GM19193 (cell line): ENCODE measurements around the gene FAM131A.

Source experiments
- POLR2A ChIP-seq: IDR thresholded peaks from 4 replicates; pipeline ENCODE4 v1.6.1; 2011; ENCODE audit not compliant: insufficient read depth, insufficient read length; ENCODE audit errors: extremely low read depth

Gene FAM131A

DNA sequence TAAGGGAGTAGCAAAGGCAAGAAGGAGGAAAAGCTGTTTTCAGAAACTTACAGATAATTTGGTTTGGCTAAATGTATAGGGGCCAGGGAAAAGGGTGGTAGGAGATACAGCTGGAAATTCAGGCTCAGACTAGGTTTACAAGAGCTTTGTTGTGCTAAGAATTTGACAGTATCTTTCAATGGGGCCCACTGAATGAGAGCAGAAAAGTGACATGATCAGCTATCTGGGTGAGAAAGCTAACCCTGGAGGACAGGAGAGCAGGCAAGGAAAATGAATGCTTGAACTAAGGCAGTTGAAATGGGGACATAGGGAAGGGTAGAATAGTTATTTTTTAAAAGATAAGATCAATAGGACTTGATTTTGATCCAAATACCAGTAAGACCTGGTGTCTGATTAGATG lies 25.8 kb upstream of the FAM131A start:
- TF ChIP-seq POLR2A, result no peak

GRCh38 chr3:184314363-184314699 lies 23.1 kb upstream of the FAM131A start, which contains the start of gene EIF4G1:
Gene EIF4G1 (plus strand): TSS chr3:184314606. CDS start chr3:184315797, 1,191 bp downstream.
- peak; percentile 82 for TF ChIP-seq POLR2A

DNA sequence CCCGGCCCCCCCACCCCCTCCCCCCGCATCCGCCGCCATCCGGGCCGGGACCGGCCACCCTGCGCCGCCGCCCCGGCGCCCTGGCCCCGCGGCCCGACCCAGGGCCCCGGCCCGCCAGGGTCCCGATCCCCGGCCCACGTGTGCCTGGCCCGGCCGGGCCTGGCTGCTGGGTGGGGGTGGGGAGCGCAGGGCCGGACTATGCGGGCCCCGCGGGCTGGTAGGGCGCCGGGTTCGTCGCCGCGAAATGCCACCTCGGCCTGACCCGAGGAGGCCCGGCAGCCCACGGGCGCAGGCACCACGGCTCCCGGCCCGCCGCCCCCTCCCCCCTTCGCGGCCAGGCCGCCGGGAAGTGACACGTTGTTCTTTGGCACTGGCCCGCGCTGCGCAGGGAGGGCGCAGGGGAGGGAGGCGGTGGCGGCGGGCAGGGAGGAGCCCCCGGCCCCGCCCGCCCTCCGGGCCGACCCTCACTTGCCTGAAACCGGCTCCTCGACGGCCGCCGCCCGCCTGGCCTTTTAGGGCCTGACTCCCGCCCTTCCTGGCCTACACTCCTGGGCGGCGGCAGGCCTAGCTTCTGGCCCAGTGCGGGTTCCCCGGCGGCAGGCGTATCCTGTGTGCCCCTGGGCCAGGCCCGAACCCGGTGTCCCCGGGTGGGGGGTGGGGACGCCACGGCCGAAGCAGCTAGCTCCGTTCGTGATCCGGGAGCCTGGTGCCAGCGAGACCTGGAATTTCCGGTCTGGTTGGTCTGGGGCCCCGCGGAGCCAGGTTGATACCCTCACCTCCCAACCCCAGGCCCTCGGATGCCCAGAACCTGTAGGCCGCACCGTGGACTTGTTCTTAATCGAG lies 22.5 kb upstream of the FAM131A start:
- no peak for TF ChIP-seq POLR2A

GRCh38 chr3:184315543-184315867 lies 21.9 kb upstream of the FAM131A start:
- TF ChIP-seq POLR2A, result no peak

DNA sequence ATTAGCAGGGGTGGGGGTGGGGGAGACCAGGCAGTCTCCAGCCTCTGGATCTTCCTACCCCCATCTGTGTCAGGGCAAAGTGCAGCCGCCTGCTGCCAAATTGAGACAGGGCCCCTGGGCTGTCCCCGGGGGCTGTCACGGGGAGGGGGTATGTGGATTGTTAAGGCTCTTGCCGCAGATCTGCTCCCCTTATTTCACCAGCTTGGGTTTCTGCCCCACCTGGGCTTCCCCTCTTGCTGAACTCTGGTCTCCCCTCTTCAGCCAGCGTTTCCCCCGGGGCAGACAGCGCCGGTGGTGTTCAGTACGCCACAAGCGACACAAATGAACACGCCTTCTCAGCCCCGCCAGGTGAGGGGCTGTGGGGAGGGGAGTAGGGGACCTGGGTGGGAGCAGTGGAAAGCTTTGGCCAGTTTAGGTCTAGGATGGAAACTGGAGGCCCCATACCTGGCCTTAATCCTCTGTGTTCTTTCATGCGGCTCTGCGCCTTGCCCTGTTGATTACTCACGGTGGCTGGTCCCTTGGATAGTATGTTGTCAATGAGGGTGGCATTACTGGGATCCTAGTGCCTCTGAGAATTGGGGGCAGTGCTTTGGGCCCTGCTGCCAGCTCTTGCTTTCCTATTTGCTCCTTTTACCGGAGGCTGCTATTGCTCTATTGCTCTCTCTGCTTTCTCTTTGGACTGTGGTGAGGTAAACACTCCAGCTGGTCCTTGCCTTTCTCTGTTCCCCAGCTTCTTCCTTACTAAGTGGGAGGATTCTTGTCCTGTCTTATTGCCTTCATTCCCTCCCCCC lies 21.3 kb upstream of the FAM131A start:
- no peak for TF ChIP-seq POLR2A

DNA sequence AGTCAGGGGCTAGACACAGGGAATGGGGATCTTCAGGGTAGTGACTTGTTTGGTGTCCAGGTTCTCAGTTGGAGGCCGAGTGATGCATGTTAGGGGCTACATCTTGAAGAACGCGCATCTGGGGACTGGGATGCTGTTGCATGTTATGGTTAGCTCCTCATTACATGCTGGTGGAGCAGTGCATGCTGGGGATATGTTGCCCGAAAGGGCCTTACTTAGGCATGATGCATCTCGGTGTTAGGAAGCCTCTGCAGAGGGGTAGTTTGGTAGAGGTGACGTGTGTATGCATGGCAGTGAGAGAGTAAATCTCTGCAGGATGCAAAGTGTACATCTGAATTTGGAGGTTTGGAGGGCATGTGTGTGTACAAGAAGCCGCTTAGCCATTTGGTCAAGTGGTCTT lies 20.6 kb upstream of the FAM131A start:
- TF ChIP-seq POLR2A, result no peak

DNA sequence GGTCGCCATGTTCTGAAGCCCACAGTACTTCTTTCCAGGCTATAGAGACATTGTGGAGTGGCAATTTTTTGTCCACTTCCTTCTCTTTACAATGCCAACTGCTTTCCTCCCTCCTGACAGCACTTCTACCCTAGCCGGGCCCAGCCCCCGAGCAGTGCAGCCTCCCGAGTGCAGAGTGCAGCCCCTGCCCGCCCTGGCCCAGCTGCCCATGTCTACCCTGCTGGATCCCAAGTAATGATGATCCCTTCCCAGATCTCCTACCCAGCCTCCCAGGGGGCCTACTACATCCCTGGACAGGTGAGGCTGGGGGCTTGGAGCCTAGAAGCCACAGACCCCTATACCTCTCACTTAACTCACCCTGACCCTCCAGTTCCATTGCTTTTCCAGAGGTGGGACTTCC lies 20.2 kb upstream of the FAM131A start:
- TF ChIP-seq POLR2A, result no peak

GRCh38 chr3:184320104-184320445 lies 17.3 kb upstream of the FAM131A start:
- no peak for TF ChIP-seq POLR2A

DNA sequence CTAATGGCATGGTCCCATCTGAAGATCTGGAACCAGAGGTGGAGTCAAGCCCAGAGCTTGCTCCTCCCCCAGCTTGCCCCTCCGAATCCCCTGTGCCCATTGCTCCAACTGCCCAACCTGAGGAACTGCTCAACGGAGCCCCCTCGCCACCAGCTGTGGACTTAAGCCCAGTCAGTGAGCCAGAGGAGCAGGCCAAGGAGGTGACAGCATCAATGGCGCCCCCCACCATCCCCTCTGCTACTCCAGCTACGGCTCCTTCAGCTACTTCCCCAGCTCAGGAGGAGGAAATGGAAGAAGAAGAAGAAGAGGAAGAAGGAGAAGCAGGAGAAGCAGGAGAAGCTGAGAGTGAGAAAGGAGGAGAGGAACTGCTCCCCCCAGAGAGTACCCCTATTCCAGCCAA lies 15.7 kb upstream of the FAM131A start:
- TF ChIP-seq POLR2A, result no peak

DNA sequence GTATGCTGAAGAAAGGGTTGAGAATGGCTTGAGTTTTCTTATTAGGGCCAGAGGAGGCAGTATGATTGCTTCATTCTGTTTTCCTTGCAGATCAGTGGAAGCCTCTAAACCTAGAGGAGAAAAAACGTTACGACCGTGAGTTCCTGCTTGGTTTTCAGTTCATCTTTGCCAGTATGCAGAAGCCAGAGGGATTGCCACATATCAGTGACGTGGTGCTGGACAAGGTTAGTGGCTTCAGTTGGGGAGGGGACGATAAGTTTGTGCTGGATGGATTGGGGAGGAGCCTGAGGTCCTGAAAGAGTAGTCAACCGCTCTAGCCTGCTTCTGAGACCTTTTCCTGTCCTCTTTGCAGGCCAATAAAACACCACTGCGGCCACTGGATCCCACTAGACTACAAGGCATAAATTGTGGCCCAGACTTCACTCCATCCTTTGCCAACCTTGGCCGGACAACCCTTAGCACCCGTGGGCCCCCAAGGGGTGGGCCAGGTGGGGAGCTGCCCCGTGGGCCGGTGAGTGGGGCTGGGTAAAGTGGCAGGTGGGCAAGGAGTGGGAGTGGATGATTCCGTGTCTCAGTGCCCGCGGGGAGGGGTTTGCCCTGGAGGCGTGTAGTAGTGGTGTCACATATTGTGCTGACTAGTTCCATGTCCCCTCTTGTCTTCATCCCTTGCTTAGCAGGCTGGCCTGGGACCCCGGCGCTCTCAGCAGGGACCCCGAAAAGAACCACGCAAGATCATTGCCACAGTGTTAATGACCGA lies 14.5 kb upstream of the FAM131A start:
- no peak for TF ChIP-seq POLR2A

- TF ChIP-seq POLR2A, result no peak
Observed at GRCh38 chr3:184323696-184324095, 13.7 kb upstream of the FAM131A start.

DNA sequence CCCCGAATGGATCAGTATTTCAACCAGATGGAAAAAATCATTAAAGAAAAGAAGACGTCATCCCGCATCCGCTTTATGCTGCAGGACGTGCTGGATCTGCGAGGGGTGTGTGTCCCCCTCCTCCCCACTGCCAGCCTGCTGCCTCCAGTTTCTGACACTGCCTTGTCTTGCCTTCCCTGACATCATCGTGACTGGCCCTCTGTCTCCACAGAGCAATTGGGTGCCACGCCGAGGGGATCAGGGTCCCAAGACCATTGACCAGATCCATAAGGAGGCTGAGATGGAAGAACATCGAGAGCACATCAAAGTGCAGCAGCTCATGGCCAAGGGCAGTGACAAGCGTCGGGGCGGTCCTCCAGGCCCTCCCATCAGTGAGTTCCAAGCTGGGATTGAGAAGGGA lies 12.1 kb upstream of the FAM131A start:
- no peak for TF ChIP-seq POLR2A

DNA sequence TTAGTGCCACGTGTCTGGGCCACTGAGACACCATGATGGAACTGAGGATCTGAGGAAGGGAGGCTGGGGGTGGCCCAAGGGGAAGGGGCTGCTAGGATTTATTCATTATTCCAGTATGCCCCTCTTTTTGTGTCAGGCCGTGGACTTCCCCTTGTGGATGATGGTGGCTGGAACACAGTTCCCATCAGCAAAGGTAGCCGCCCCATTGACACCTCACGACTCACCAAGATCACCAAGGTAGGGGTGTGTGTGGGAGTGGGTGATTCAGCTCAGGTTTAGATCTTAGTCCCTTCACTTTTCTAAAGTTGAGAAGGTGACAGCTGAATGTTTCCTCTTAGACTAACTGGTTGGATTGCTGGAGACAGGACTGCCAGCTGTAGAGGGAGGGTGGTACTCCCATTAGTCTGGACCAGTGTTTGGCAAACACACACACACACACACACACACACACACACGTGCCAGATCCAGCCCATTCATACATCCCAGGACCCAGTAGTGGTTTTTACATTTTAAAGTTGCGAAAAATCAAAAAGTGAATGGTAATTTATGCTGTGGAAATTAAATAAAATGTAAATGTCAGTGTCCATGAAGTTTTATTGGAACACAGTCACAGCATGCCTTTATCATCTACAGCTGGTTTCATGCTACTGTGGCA lies 11.6 kb upstream of the FAM131A start:
- no peak for TF ChIP-seq POLR2A

GRCh38 chr3:184327171-184327570 lies 10.2 kb upstream of the FAM131A start:
- no peak for TF ChIP-seq POLR2A

- TF ChIP-seq POLR2A, result no peak
Observed at GRCh38 chr3:184328516-184328915, 8.9 kb upstream of the FAM131A start.
